Measurements from ENCODE around the gene ABCB6.
A peak's percentile ranks its signal among the peaks of the same experiment; 100 is the strongest.
"Not testable (repeated sequence)": the region's sequence is repeated elsewhere in the genome, so short reads cannot be mapped to it uniquely, and the experiment has no call there.

ABCB6 gene

GRCh38 chr2:219218732-219219701 lies at the start of gene ABCB6:
Gene ABCB6, minus strand, starts transcription at chr2:219218958. Its CDS starts 285 bp downstream, at chr2:219218673.
- peak within 1 kb of the TSS; percentile 92 for H3K27ac ChIP-seq (ENCODE audit: low read depth, low read length)
- H3K9me3 ChIP-seq (ENCODE audit: control insufficient read depth in 5 of 5, low read length in 5 of 5) = no peaks in the 10 kb centered on the region
- peaks cover 4 to 38% (median 34%) of the 10 kb centered on the region in 5 donors for H3K4me1 ChIP-seq (ENCODE audit: control insufficient read depth in 5 of 5, insufficient read depth in 5 of 5, low read length in 5 of 5)
- peak within 1 kb of the TSS; percentile 65 to 74 (median 67) for H3K4me3 ChIP-seq (ENCODE audit: low read depth in 1 of 5, low read length in 5 of 5)
- H3K9ac ChIP-seq (ENCODE audit: low read length in 5 of 5) = peak within 1 kb of the TSS; percentile 48 to 82 (median 68)
- peaks cover 4 to 66% (median 58%) of the 10 kb centered on the region in 5 donors for H3K36me3 ChIP-seq (ENCODE audit: control insufficient read depth in 5 of 5, insufficient read depth in 5 of 5, low read length in 5 of 5)
- no peaks in the 10 kb centered on the region for H3K27me3 ChIP-seq (ENCODE audit: control insufficient read depth in 5 of 5, insufficient read depth in 4 of 5, low read length in 5 of 5)

- Histone ChIP-seq H3K27ac (ENCODE audit: low read depth, low read length) (no peak overlapping the region), H3K27me3 (ENCODE audit: control insufficient read depth in 5 of 5, insufficient read depth in 4 of 5, low read length in 5 of 5) (peaks cover 0 to 4% (median 2%) of the 10 kb centered on the region in 5 donors), H3K9ac (ENCODE audit: low read length in 5 of 5) (no peak overlapping the region), H3K9me3 (ENCODE audit: control insufficient read depth in 5 of 5, low read length in 5 of 5) (no peaks in the 10 kb centered on the region), H3K36me3 (ENCODE audit: control insufficient read depth in 5 of 5, insufficient read depth in 5 of 5, low read length in 5 of 5) (no peaks in the 10 kb centered on the region), H3K4me1 (ENCODE audit: control insufficient read depth in 5 of 5, insufficient read depth in 5 of 5, low read length in 5 of 5) (no peaks in the 10 kb centered on the region), H3K4me3 (ENCODE audit: low read depth in 1 of 5, low read length in 5 of 5) (no peak overlapping the region)
Measured at GRCh38 chr2:219268294-219268693, 49.5 kb upstream of the ABCB6 start.

- no peaks in the 10 kb centered on the region for H3K36me3 ChIP-seq (ENCODE audit: control insufficient read depth in 5 of 5, insufficient read depth in 5 of 5, low read length in 5 of 5)
- no peak overlapping the region for H3K9ac ChIP-seq (ENCODE audit: low read length in 5 of 5)
- no peaks in the 10 kb centered on the region for H3K4me1 ChIP-seq (ENCODE audit: control insufficient read depth in 5 of 5, insufficient read depth in 5 of 5, low read length in 5 of 5)
- no peaks in the 10 kb centered on the region for H3K9me3 ChIP-seq (ENCODE audit: control insufficient read depth in 5 of 5, low read length in 5 of 5)
- H3K27ac ChIP-seq (ENCODE audit: low read depth, low read length) = no peak overlapping the region
- H3K4me3 ChIP-seq (ENCODE audit: low read depth in 1 of 5, low read length in 5 of 5) = no peak overlapping the region
- peaks cover 0 to 4% (median 2%) of the 10 kb centered on the region in 5 donors for H3K27me3 ChIP-seq (ENCODE audit: control insufficient read depth in 5 of 5, insufficient read depth in 4 of 5, low read length in 5 of 5)
Measured at GRCh38 chr2:219266886-219267285, 48.1 kb upstream of the ABCB6 start.

- Histone ChIP-seq H3K4me3 (ENCODE audit: low read depth in 1 of 5, low read length in 5 of 5) (no peak overlapping the region), H3K9me3 (ENCODE audit: control insufficient read depth in 5 of 5, low read length in 5 of 5) (no peaks in the 10 kb centered on the region), H3K4me1 (ENCODE audit: control insufficient read depth in 5 of 5, insufficient read depth in 5 of 5, low read length in 5 of 5) (no peaks in the 10 kb centered on the region), H3K27ac (ENCODE audit: low read depth, low read length) (no peak overlapping the region), H3K9ac (ENCODE audit: low read length in 5 of 5) (no peak overlapping the region), H3K36me3 (ENCODE audit: control insufficient read depth in 5 of 5, insufficient read depth in 5 of 5, low read length in 5 of 5) (no peaks in the 10 kb centered on the region), H3K27me3 (ENCODE audit: control insufficient read depth in 5 of 5, insufficient read depth in 4 of 5, low read length in 5 of 5) (peaks cover 3 to 8% (median 4%) of the 10 kb centered on the region in 5 donors)
Measured at GRCh38 chr2:219266232-219266631, 47.5 kb upstream of the ABCB6 start.

GRCh38 chr2:219261024-219261855 lies 42.5 kb upstream of the ABCB6 start:
- H3K4me1 ChIP-seq (ENCODE audit: control insufficient read depth in 5 of 5, insufficient read depth in 5 of 5, low read length in 5 of 5) = no peaks in the 10 kb centered on the region
- H3K9me3 ChIP-seq (ENCODE audit: control insufficient read depth in 5 of 5, low read length in 5 of 5) = no peaks in the 10 kb centered on the region
- no peak overlapping the region for H3K9ac ChIP-seq (ENCODE audit: low read length in 5 of 5)
- H3K36me3 ChIP-seq (ENCODE audit: control insufficient read depth in 5 of 5, insufficient read depth in 5 of 5, low read length in 5 of 5) = no peaks in the 10 kb centered on the region
- peaks cover 4 to 18% (median 15%) of the 10 kb centered on the region in 5 donors for H3K27me3 ChIP-seq (ENCODE audit: control insufficient read depth in 5 of 5, insufficient read depth in 4 of 5, low read length in 5 of 5)
- no peak overlapping the region for H3K4me3 ChIP-seq (ENCODE audit: low read depth in 1 of 5, low read length in 5 of 5)
- no peak overlapping the region for H3K27ac ChIP-seq (ENCODE audit: low read depth, low read length)

GRCh38 chr2:219258942-219259341 lies 40.2 kb upstream of the ABCB6 start:
- H3K9ac ChIP-seq (ENCODE audit: low read length in 5 of 5); H3K36me3 ChIP-seq (ENCODE audit: control insufficient read depth in 5 of 5, insufficient read depth in 5 of 5, low read length in 5 of 5); H3K27ac ChIP-seq (ENCODE audit: low read depth, low read length); H3K4me3 ChIP-seq (ENCODE audit: low read depth in 1 of 5, low read length in 5 of 5); H3K9me3 ChIP-seq (ENCODE audit: control insufficient read depth in 5 of 5, low read length in 5 of 5): not testable (repeated sequence)
- peaks cover 12 to 34% (median 30%) of the 10 kb centered on the region in 5 donors for H3K27me3 ChIP-seq (ENCODE audit: control insufficient read depth in 5 of 5, insufficient read depth in 4 of 5, low read length in 5 of 5)
- peaks cover 0 to 12% (median 9%) of the 10 kb centered on the region in 5 donors for H3K4me1 ChIP-seq (ENCODE audit: control insufficient read depth in 5 of 5, insufficient read depth in 5 of 5, low read length in 5 of 5)

GRCh38 chr2:219254590-219255201 lies 35.9 kb upstream of the ABCB6 start:
- Histone ChIP-seq H3K27me3 (ENCODE audit: control insufficient read depth in 5 of 5, insufficient read depth in 4 of 5, low read length in 5 of 5) (peaks cover 8 to 41% (median 36%) of the 10 kb centered on the region in 5 donors), H3K4me1 (ENCODE audit: control insufficient read depth in 5 of 5, insufficient read depth in 5 of 5, low read length in 5 of 5) (peaks cover 2 to 42% (median 32%) of the 10 kb centered on the region in 5 donors), H3K36me3 (ENCODE audit: control insufficient read depth in 5 of 5, insufficient read depth in 5 of 5, low read length in 5 of 5) (peaks cover 0 to 9% (median 0%) of the 10 kb centered on the region in 5 donors), H3K4me3 (ENCODE audit: low read depth in 1 of 5, low read length in 5 of 5) (peak overlapping the region; percentile 26 to 82 (median 69)), H3K9me3 (ENCODE audit: control insufficient read depth in 5 of 5, low read length in 5 of 5) (no peaks in the 10 kb centered on the region), H3K27ac (ENCODE audit: low read depth, low read length) (no peak overlapping the region), H3K9ac (ENCODE audit: low read length in 5 of 5) (peak overlapping the region in 4 of 5 donors; percentile 20 to 69 (median 58))

- Histone ChIP-seq H3K27ac (ENCODE audit: low read depth, low read length) (no peak within 1 kb of the TSS), H3K27me3 (ENCODE audit: control insufficient read depth in 5 of 5, insufficient read depth in 4 of 5, low read length in 5 of 5) (peaks cover 8 to 39% (median 35%) of the 10 kb centered on the region in 5 donors), H3K4me3 (ENCODE audit: low read depth in 1 of 5, low read length in 5 of 5) (peak within 1 kb of the TSS; percentile 36 to 82 (median 69)), H3K9me3 (ENCODE audit: control insufficient read depth in 5 of 5, low read length in 5 of 5) (no peaks in the 10 kb centered on the region), H3K36me3 (ENCODE audit: control insufficient read depth in 5 of 5, insufficient read depth in 5 of 5, low read length in 5 of 5) (peaks cover 0 to 14% (median under 1%) of the 10 kb centered on the region in 5 donors), H3K4me1 (ENCODE audit: control insufficient read depth in 5 of 5, insufficient read depth in 5 of 5, low read length in 5 of 5) (peaks cover 7 to 49% (median 39%) of the 10 kb centered on the region in 5 donors), H3K9ac (ENCODE audit: low read length in 5 of 5) (peak within 1 kb of the TSS in 4 of 5 donors; percentile 20 to 69 (median 58))
Measured at GRCh38 chr2:219253753-219254589, 35.2 kb upstream of the ABCB6 start, which contains the start of gene TUBA4A. Gene TUBA4A, minus strand, starts transcription at chr2:219253918. Its CDS starts 60 bp downstream, at chr2:219253858.
